ENCODE results near the gene IDH1. TPM values are rescaled to one million over a fixed set of nuclear protein-coding genes. Genes with fewer than 3 reads are reported as not detected.

The IDH1 gene
- 347 and 410 TPM in 2 replicates for total RNA-seq (2014; rRNA removed; shearing (Covaris generic))

DNA sequence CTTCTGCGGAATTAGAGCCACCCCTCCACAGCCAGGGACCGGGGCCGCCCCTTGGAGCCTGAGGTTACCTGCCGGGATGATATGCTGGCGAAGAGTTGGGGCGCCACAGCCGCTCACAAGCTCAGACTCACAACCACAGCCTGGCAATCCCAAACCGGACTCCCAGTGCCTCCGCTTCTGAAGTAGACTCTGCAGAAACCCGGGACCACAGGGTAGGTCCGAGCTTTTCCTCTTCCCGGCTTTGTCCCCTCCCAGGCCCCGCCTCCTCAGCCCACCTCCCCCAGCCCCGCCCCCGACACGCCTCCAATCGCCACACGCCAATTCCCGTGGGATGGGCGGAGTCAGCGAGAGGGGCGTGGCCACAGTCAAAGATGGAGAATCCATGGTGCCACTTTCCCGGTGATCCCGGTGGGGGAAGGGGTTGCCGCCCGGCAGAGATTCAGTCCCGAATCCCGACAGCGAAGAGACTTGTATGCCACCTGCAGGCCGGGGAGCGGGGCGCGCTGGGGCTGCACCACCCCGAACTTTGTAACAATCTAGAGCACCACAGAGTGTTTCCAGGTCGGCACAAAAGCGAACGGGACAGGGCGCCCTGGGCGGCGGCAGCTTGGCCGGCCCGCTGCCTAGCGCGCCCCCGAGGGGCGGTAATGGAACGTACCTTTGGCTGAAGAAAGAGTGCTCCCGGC lies at the start of gene IDH1:
TSS of gene IDH1 (minus strand) at position 201 of the 686 bp plus-strand sequence. CDS start 3,520 bp downstream, outside the sequence.
- Histone ChIP-seq H3K4me3 (ENCODE audit: insufficient read depth, low read depth, low read length) (peak within 1 kb of the TSS; percentile 81), H3K27me3 (ENCODE audit: control insufficient read depth, insufficient read depth, low read length) (no peaks in the 10 kb centered on the region), H3K36me3 (replicated peaks; ENCODE audit: control insufficient read depth, insufficient read depth, low read length) (peaks cover 18% of the 10 kb centered on the region)
- peak; percentile 98 for DNase-seq

DNA sequence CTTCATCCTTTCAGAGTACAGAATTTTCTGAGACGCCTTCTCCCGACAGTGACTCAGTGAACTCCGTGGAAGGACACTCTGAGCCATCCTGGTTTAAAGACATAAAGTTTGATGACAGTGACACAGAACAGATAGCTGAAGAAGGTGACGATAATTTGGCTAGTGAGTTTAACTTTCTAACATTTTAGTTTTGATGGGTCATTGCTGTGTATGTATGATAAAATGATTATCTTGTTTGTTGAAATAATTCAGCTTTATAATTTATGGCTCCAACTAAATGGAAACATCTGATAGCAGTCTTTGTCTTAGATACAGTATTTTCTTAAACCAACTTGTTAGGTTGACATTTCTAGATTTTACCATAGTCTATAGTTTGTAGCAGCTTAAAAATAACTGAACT lies 49.3 kb upstream of the IDH1 start:
- no peak for DNase-seq
- H3K36me3 ChIP-seq (replicated peaks; ENCODE audit: control insufficient read depth, insufficient read depth, low read length) = peaks cover 17% of the 10 kb centered on the region
- no peaks in the 10 kb centered on the region for H3K27me3 ChIP-seq (ENCODE audit: control insufficient read depth, insufficient read depth, low read length)
- no peak overlapping the region for H3K4me3 ChIP-seq (ENCODE audit: insufficient read depth, low read depth, low read length)

- H3K36me3 ChIP-seq (replicated peaks; ENCODE audit: control insufficient read depth, insufficient read depth, low read length) = peaks cover 19% of the 10 kb centered on the region
- no peak for DNase-seq
- no peaks in the 10 kb centered on the region for H3K27me3 ChIP-seq (ENCODE audit: control insufficient read depth, insufficient read depth, low read length)
- H3K4me3 ChIP-seq (ENCODE audit: insufficient read depth, low read depth, low read length) = no peak overlapping the region
Measured at GRCh38 chr2:208300847-208301618, 46.2 kb upstream of the IDH1 start.

DNA sequence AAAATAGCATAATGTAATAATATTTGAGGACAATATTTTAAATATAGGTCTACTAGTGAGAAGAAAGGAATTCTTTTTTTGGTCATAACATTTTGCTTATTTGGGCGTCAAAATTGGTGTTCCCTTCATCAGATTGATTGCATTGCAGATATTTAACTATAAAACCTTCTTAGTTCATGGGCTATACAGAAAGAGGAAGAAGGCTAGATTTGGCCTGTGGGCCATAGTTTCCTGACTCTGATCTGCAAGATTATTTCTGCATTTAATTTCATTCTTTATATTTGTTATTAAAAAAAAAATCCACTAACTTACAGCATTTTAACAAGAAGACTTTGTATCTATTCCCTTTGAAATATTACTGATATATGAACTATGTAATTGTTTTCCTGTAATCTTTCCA lies 43.1 kb upstream of the IDH1 start:
- H3K36me3 ChIP-seq (replicated peaks; ENCODE audit: control insufficient read depth, insufficient read depth, low read length) = peaks cover 8% of the 10 kb centered on the region
- H3K4me3 ChIP-seq (ENCODE audit: insufficient read depth, low read depth, low read length) = no peak overlapping the region
- H3K27me3 ChIP-seq (ENCODE audit: control insufficient read depth, insufficient read depth, low read length) = no peaks in the 10 kb centered on the region
- no peak for DNase-seq

DNA sequence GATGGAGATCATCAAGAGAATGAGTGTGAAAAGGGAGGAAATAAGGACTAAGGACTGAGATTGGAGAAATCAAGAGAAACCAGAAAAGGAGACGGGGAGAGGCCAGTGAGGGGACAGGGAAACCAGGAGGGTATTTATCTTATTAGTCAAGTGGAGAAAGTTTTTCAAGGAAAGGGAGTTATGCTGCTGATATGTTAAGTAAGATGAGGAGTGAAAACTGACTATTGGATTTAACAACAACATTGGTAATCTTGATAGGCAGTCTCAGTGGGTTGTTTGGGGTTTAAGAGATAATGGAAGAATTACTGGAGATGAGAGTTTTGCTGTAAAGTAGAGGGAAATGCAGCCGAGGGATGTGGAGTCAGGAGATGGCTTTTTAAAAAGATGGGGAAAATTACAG lies 41.7 kb upstream of the IDH1 start:
- Histone ChIP-seq H3K27me3 (ENCODE audit: control insufficient read depth, insufficient read depth, low read length) (no peaks in the 10 kb centered on the region), H3K36me3 (replicated peaks; ENCODE audit: control insufficient read depth, insufficient read depth, low read length) (peaks cover 8% of the 10 kb centered on the region), H3K4me3 (ENCODE audit: insufficient read depth, low read depth, low read length) (no peak overlapping the region)
- no peak for DNase-seq

DNA sequence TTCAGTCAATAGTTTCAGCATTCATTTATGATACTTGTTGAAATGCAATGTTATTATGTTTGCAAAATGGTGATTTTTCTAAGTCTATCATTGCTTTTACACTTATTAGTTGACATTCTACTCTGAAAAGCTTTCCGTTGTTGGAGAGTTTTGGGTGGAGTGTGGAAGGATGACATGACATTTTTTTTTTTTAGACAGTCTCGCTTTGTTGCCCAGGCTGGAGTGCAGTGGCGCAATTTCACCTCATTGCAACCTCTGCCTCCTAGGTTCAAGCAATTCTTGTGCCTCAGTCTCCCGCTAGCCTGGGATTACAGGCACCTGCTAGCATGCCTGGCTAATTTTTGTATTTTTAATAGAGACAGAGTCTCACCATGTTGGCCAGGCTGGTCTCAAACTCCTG lies 41.0 kb upstream of the IDH1 start:
- H3K4me3 ChIP-seq (ENCODE audit: insufficient read depth, low read depth, low read length) = no peak overlapping the region
- no peak for DNase-seq
- peaks cover 4% of the 10 kb centered on the region for H3K36me3 ChIP-seq (replicated peaks; ENCODE audit: control insufficient read depth, insufficient read depth, low read length)
- H3K27me3 ChIP-seq (ENCODE audit: control insufficient read depth, insufficient read depth, low read length) = no peaks in the 10 kb centered on the region

DNA sequence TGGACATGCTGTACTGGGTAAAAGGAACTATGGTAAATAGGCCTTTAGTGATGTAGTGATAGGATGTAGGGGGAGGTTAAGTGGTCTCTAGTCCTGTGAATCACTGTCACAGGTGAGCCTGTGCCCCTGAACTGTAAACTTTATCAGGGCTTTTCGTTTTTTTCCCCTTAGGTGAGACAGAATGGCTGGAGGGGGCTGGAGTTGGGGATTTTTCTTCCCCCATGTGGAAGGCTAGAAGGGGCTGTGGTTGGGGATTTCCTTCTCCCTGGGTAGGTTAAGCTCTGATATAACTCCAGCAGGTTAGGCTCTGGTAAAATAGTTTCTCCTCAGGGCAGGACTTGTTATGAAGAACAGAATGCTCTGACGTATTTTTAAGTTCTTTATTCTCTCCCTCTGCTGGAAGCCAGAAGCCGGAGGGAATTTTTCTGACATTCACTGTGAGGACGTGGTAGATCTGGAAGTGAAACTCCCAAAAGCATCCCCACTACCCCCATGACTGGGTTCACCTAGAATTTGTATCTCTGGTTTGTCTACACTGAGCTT lies 39.7 kb upstream of the IDH1 start:
- no peak overlapping the region for H3K4me3 ChIP-seq (ENCODE audit: insufficient read depth, low read depth, low read length)
- peaks cover 4% of the 10 kb centered on the region for H3K36me3 ChIP-seq (replicated peaks; ENCODE audit: control insufficient read depth, insufficient read depth, low read length)
- no peaks in the 10 kb centered on the region for H3K27me3 ChIP-seq (ENCODE audit: control insufficient read depth, insufficient read depth, low read length)
- DNase-seq = no peak

GRCh38 chr2:208285853-208286252 lies 31.0 kb upstream of the IDH1 start:
- Histone ChIP-seq H3K4me3 (ENCODE audit: insufficient read depth, low read depth, low read length) (no peak overlapping the region), H3K36me3 (replicated peaks; ENCODE audit: control insufficient read depth, insufficient read depth, low read length) (peaks cover 11% of the 10 kb centered on the region), H3K27me3 (ENCODE audit: control insufficient read depth, insufficient read depth, low read length) (no peaks in the 10 kb centered on the region)
- no peak for DNase-seq

GRCh38 chr2:208280933-208281332 lies 26.1 kb upstream of the IDH1 start:
- no peaks in the 10 kb centered on the region for H3K27me3 ChIP-seq (ENCODE audit: control insufficient read depth, insufficient read depth, low read length)
- peaks cover 17% of the 10 kb centered on the region for H3K36me3 ChIP-seq (replicated peaks; ENCODE audit: control insufficient read depth, insufficient read depth, low read length)
- no peak overlapping the region for H3K4me3 ChIP-seq (ENCODE audit: insufficient read depth, low read depth, low read length)
- no peak for DNase-seq

- DNase-seq = no peak
- Histone ChIP-seq H3K36me3 (replicated peaks; ENCODE audit: control insufficient read depth, insufficient read depth, low read length) (peaks cover 17% of the 10 kb centered on the region), H3K27me3 (ENCODE audit: control insufficient read depth, insufficient read depth, low read length) (no peaks in the 10 kb centered on the region), H3K4me3 (ENCODE audit: insufficient read depth, low read depth, low read length) (no peak overlapping the region)
Measured at GRCh38 chr2:208280234-208280633, 25.4 kb upstream of the IDH1 start.

DNA sequence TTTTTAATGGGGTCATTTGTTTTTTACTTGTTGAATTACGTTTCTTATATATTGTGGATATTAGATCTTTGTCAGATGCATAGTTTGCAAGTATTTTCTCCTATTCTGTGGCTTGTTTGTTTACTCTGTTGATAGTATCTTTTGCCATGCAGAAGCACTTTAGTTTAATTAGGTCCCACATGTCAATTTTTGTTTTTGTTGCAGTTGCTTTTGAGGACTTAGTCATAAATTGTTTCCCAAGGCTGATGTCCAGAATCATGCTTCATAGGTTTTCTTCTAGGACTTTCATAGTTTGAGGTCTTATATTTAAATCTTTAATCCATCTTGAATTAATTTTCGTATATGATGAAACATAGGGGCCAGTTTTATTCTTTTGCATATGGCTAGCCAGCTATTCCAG lies 24.4 kb upstream of the IDH1 start:
- H3K36me3 ChIP-seq (replicated peaks; ENCODE audit: control insufficient read depth, insufficient read depth, low read length) = peaks cover 20% of the 10 kb centered on the region

GRCh38 chr2:208278549-208278948 lies 23.7 kb upstream of the IDH1 start:
- peaks cover 26% of the 10 kb centered on the region for H3K36me3 ChIP-seq (replicated peaks; ENCODE audit: control insufficient read depth, insufficient read depth, low read length)
- DNase-seq = no peak
- H3K4me3 ChIP-seq (ENCODE audit: insufficient read depth, low read depth, low read length) = no peak overlapping the region

More for the DNA sequence above, 24.4 kb upstream of the IDH1 start:
- Histone ChIP-seq H3K27me3 (ENCODE audit: control insufficient read depth, insufficient read depth, low read length) (no peaks in the 10 kb centered on the region), H3K4me3 (ENCODE audit: insufficient read depth, low read depth, low read length) (no peak overlapping the region)
- DNase-seq = no peak

DNA sequence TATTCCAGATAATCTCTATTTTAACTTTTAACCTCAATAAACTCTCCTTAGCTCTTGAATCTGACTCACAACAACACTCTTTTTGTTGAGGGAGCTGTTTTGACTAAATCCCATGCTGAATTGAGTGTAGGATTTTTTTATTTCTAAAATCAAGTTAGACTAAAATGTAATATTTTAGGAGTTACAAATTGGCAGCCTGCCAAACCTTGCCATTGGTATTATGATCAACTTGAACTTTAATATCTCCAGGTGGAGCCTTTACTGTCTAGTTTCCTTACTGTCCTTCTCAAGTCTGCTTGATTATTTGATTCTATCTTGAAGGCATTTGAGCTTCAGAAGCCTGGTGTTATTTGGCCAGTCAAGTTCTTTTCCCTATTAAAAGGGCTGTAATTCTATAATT lies 19.9 kb upstream of the IDH1 start:
- no peaks in the 10 kb centered on the region for H3K27me3 ChIP-seq (ENCODE audit: control insufficient read depth, insufficient read depth, low read length)
- no peak overlapping the region for H3K4me3 ChIP-seq (ENCODE audit: insufficient read depth, low read depth, low read length)
- DNase-seq = no peak
- peaks cover 21% of the 10 kb centered on the region for H3K36me3 ChIP-seq (replicated peaks; ENCODE audit: control insufficient read depth, insufficient read depth, low read length)

More at GRCh38 chr2:208278549-208278948, 23.7 kb upstream of the IDH1 start:
- no peaks in the 10 kb centered on the region for H3K27me3 ChIP-seq (ENCODE audit: control insufficient read depth, insufficient read depth, low read length)

GRCh38 chr2:208269091-208269490 lies 14.2 kb upstream of the IDH1 start:
- Histone ChIP-seq H3K36me3 (replicated peaks; ENCODE audit: control insufficient read depth, insufficient read depth, low read length) (peaks cover 8% of the 10 kb centered on the region), H3K27me3 (ENCODE audit: control insufficient read depth, insufficient read depth, low read length) (no peaks in the 10 kb centered on the region), H3K4me3 (ENCODE audit: insufficient read depth, low read depth, low read length) (no peak overlapping the region)
- peak; percentile 27 for DNase-seq
